CD4-positive, alpha-beta T cell treated with Interleukin-12 subunit alpha and Interleukin-12 subunit beta, for 1 hour (primary cell): ENCODE data around the gene DBNDD1.
"Not testable (repeated sequence)": the region's sequence is repeated elsewhere in the genome, so short reads cannot be mapped to it uniquely, and the experiment has no call there.

Source experiments
- DNase-seq: peaks from one replicate; pipeline ENCODE4 v3.0.0-alpha.2; 2020

Gene DBNDD1, protein sequence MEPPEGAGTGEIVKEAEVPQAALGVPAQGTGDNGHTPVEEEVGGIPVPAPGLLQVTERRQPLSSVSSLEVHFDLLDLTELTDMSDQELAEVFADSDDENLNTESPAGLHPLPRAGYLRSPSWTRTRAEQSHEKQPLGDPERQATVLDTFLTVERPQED

DNA sequence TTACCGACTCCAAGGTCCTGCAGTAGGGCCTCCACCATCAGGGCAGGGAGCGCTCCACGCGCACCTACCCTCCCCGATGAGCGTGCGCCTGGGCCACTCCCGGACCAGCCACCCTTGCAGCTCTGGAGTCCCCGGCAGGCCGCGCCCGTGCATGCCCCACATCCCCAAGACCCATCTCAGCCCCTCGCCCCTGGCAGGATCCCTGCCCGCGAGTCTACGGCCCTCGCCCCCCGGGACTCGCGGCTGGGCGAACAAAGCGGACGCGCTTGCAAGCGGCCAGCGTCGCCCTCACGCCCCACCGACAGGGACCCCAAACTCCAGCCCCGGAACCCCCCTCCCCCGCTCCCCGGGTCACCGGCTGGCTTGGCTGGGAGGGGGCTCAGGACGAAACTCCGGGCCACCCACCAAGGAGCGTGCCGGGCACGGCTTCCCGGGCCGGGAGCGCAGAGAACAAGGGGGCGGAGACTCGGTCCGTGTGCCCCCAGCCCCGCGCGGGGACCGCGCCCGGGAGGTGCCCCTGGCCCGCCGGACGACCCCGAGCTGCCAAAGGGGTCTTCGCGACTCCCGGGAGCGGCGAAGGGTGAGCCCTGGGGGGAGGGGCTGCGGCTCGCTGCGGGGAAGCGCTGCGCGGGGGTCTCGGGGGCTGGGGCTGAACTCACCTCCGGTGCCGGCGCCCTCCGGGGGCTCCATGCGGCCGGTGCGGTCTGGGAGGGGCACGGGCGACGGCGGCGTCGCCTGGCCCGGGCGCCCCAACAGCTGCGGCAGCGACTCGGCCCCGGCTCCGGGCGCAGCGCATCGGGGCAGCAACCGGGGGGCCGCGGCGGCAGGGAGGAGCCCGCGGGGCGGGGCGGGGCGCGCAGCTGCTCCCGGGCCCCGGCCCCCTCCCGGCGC is at the start of gene DBNDD1:
DBNDD1 (minus strand) TSS at position 805 of the 891 bp plus-strand sequence; CDS start at position 690, 115 bp downstream.
- no peak for DNase-seq

DNA sequence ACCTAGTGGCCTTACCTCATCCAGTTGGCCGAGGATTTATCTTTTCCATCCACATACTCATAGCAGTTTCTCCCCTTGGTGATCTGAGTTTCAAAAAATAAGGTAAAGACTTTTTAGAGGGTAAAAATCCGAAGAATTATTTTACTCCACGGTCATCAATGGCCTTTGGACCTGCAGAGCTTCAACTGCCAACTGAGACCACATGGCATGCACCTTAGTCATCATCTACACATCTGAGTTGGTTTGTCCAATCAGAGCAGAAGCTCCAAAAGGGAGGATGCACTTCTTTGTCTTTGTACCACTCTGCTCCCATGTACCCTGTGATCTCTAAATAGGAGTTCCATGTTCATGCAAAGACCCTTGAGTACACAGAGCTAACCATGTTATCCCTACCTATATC is 42.2 kb upstream of the DBNDD1 start:
- no peak for DNase-seq

DNA sequence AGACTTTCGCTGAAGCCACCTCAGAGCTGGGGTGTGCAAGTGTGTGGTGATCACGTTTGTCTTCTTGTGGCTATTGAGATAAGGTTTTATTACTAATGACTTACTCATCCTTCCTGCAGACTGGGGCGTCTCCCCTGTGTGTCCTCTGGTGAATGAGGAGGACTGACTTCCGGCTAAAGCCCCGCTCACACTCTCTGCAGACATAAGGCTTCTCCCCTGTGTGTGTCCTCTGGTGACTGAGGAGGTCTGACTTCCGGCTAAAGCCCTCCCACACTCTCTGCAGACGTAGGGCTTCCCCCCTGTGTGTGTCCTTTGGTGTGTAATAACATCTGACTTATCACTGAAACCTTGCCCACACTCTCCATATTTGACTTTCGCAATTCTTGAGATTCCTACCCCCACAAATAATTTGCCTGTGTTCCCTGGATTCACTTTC is 38.5 kb upstream of the DBNDD1 start:
- no peak for DNase-seq

DNA sequence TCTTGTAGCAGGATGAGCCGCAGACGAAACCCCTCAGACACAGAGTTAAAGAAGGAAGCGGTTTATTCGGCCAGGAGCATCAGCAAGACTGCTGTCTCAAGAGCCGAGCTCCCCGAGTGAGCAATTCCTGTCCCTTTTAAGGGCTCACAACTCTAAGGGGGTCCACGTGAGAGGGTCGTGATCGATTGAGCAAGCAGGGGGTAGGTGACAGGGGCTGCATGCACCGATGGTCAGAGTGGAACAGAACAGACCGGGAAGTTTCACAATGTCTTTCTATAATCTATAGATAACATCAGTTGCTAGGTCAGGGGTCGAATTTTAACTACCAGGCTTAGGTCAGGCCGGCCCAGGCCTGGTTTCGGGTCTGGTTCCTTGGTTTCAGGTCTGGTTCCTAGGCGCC is 37.3 kb upstream of the DBNDD1 start:
- not testable (repeated sequence) for DNase-seq

DNA sequence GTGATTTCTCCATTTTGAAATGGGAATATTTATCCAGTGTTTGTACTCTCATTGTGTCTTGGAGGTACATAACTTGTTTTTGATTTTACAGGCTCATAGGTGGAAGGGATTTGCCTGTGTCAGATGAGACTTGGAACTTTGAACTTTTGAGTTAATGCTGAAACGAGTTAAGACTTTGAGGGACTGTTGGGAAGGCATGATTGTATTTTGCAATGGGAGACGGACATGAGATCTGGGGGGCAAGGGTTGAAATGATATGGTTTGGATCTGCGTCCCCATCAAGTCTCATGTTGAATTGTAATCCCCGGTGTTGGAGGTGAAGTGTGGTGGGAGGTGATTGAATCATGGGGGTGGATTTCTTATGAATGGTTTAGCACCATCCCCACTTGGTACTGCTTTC is 36.1 kb upstream of the DBNDD1 start:
- no peak for DNase-seq

DNA sequence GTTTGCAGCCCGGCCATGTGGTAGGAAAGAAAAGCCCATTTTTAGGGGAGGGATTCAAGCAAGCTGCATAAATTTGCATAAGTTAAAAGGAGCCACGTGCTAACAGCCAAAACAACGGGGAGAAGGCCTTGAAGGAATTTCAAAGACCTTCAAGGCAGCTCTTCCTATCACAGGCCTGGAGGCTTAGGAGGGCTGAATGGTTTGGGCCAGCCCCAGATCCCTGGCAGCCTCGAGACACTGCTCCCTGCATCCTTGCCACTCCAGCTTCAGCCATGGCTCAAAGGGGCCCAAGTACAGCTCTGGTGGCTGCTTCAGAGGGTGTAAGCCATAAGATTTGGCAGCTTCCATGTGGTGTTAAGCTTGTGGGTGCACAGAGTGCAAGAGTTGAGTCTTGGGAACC is 35.3 kb upstream of the DBNDD1 start:
- DNase-seq = no peak

DNA sequence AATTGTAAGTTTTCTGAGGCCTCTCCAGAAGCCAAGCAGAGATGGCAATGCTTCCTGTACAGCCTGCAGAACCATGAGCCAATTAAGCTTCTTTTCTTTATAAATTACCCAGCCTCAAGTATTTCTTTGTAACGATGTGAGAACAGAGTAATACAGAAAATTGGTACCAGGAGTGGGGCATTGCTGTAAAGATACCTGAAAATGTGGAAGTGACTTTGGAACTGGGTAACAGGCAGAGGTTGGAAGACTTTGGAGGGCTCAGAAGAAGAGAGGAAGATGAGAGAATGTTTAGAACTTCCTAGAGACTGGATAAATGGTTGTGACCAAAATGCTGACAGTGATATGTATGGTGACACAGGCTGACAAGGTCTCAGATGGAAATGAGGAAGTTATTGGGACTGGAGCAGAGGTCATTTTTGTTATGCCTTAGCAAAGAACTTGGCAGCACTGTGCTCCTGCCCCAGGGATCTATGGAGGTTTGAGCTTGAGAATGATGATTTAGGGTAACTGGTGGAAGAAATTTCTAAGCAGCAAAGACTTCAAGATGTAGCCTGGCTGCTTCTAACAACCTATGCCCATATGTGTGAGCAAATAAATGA is 34.7 kb upstream of the DBNDD1 start:
- no peak for DNase-seq

DNA sequence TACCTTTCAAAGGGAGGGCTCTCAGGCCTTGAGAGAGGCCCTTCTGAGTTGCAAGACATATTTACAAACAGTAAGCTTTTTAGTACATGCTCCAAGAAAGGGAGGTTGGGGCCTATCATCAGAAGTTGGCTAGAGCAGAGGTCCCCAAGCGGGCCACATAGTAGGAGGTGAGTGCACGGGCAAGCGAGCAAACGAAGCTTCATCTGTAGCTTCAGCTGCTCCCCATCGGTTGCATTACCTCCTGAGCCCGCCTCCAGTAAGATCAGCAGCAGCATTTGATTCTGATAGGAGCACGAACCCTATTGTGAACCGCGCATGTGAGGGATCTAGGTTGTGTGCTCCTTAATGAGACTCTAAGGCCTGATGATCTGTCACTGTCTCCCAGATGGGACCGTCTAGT is 31.7 kb upstream of the DBNDD1 start:
- DNase-seq = no peak

DNA sequence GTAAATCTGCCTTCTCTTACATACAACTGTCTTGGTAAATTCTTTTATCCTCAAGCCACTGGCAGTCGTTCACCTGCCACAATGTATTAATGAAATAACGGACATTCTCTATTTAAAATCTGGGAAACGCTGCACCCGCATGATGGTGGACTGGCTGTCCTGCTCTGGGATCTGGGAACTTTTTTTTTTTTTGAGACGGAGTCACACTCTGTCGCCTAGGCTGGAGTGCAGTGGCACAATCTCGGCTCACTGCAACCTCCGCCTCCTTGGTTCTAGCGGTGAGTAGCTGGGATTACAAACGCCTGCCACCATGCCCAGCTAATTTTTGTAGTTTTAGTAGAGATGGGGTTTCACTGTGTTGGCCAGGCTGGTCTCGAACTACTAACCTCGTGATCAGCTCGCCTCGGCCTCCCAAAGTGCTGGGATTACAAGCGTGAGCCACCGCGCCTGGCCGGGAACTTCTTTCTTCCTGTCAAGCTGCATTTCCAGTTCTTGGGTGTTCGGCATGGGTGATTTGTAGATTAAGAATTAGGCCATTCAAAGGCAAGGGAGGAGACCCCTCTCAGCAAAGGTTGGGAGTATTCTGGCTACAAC is 29.6 kb upstream of the DBNDD1 start:
- DNase-seq = no peak

DNA sequence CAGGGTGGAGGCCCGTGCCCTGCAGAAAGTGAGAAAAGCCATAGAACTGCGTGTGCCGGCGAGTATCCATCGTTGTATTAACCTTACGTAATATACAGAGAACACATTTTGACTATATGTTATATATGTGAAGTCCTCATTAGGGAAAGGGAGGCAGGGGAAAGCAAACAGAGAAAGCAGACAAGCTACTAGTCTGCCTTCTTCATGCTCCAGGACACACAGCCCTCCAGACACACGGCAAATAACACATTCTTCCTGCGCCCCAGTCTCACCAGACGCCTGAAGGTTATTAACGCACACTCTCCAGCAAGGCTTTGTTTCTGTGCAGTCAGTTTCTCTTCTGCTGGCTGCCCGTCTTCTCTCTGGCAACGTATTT is 29.1 kb upstream of the DBNDD1 start:
- no peak for DNase-seq

DNA sequence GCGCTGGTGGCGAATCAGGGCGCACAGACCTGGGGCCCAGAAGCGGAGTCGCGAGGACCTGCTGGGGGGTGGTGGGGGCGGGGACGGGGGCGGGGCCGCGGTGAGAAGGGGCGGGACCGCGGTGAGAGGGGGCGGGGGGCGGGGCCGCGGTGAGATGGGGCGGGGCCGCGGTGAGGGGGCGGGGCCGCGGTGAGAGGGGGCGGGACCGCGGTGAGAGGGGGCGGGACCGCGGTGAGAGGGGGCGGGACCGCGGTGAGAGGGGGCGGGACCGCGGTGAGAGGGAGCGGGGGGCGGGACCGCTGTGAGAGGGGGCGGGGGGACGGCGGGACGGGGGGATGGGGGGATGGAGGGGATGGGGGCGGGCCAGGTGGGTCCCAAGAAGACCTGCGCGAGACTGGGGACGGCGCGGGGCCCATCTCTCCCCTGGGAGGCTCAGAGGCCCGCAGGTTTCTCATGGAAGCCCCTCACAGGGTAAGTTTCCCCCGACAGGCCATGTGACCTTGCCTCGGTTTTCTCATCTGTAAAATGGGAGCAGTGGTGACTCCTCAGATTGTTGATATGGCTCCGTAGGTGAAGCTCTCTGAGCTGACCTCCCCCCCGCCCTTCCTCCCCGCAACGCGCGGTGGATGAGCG is 28.6 kb upstream of the DBNDD1 start:
- DNase-seq = no peak

DNA sequence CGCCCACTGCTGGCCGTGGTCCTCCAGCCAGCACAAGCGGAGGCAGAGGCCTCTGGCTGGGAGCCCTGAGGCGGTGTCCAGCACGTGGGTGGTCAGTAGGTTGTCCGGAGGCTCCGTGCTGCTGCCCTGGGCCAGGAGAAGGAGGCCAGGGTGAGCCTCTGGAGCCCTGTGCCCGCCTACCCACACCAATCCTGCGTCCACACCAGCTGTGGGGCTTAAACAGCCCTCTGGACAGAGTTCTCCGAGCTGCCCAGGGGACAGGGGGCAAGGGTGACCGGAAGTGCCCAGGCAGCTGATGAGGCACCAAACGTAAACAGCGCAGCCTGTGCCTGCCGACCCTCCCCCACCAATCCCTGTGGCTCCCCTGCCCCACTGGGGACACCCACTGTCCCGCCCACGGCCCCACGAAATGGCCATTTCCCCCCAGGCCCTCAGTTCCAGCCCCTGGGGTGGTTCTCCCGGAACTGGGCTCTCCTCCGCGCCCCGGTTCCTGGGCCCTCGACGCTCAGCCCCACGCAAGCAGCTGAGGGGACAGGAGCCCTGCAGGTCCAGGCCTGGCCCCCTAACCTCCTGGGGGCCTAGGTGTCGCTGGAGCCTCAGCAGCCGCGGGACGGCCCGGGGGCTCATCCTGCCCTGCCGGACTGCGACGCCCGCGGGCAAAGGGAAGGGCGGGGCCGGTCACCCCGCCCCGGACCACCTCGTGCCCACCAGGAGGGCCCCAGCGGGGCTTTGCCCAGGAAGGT is 27.9 kb upstream of the DBNDD1 start:
- DNase-seq = no peak

DNA sequence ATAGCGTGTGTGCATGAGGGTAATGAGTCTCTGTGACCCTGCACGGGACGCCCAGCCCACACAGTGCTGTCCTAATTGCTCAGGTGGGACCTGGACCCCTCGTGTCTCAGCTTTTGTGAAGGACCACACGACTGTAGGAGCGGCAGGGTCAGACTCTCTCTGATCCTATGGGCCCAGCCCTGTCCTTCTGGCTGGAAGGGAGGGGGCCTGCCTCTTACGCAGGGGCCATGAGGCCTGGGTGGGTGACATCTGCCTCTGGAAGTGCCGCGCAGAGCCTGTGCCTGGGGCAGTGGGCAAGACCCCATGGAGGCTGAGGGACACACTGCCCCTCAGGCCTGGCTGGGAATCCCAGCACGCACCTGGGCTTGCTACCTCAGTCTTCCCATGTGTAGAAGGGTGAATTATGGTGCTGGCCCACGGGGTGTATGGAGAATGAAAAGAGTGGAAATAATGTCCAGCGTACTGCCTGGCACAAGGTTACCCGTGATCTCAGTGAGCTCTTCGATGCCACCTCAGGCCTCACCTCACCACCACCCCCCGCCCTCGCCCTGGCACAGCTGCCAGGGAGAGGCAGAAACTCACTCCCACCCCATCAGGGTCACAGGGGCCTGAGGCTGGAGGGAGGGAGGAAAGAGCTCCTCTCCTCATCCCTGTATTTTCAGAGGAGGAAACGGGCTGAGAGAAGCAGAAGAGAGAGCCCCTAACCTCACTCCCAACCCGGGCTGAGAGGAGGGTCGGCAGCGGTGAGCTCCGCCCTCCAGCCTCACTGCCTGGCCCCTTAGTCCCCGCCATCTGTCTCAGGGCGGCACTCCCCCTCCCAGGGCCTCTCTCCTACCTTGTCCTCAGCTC is 27.1 kb upstream of the DBNDD1 start:
- DNase-seq = no peak

DNA sequence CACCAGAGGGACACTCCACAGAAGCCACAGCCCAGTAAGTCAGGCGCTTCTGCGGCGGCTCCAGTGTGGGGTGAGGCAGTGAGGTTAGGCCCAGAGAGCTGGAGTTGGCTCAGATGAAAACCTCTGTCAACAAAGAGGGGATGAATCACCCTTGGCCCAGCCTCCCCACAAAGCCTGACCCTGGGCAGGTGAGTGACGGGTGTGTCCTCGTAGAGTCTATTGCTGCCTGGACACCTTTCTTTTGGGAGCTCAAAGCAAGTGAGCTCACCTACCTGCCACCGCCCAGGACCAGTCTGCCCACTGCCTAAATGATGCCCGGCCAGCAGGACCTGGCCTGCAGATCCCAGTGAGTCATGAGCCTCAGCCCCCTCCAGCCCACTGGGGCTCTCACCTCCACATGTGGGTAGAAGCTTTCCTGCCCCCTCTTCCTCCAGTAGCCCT is 24.9 kb upstream of the DBNDD1 start:
- no peak for DNase-seq

DNA sequence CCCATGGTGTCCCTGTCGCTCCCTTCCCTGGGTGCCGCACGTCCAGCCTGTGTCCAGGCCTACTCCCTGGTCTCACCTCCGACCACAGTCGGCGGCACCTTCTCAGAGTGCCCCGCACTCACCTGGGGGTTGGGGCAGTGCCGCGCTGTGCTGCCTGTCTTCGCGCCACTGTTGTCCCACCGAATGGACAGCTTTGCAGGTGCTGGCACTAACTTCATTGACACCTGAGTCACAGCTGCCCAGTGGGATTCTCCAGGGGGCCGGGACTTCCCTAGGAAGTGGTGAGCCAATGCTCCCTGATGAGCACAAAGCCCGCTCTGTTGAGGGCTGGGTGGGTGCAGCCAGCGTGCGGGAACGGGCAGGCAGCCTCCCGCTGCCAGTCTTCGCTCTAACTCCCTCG is 24.3 kb upstream of the DBNDD1 start:
- no peak for DNase-seq

DNA sequence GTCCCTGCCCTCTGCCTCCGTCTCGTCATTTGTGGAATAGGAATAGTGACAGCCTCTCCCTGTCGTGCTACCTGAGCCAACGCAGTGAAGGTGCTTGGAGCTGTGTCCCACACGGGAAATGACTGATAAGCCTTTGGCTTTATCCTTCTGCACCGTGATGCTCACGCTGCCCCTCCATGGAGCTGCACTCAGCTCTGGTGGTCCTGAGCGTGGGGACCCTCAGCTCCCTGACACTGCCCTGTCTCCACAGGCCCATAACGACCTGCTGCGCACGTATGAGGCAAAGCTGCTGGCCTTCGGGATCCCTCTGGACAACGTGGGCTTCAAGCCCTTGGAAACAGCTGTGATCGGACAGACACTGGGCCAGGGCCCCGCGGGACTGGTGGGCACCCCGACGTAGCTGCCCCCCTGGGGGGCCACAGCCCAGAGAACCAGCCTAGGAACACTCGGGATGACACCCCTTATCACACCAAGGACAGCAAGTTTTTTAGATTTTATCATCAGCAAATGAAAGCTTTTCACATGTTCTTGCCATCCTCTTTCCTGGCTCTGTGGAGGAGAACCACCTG is 23.8 kb upstream of the DBNDD1 start:
- DNase-seq = no peak

DNA sequence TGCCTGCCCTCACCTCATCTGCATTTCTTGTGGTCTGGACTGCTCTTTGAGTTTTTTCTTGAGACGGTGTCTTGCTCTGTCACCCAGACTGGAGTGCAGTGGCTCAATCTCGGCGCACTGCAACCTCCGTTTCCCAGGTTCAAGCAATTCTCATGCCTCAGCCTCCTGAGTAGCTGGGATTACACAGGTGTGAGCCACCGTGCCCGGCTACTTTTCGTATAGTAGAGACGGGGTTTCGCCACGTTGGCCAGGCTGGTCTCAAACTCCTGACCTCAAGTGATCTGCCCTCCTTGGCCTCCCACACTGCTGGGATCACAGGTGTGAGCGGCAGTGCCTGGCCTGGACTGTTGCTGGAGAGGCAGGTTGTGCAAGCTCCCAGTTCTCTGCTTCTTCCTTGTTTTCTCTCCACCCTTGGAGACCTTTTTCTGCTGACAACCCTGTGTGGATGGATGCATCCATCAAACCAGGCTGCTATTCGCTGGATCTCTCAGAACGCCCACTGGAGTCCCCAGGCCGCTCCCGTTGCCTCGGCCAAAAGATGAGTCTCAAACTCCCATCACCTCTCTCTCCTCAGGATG is 22.7 kb upstream of the DBNDD1 start:
- no peak for DNase-seq

DNA sequence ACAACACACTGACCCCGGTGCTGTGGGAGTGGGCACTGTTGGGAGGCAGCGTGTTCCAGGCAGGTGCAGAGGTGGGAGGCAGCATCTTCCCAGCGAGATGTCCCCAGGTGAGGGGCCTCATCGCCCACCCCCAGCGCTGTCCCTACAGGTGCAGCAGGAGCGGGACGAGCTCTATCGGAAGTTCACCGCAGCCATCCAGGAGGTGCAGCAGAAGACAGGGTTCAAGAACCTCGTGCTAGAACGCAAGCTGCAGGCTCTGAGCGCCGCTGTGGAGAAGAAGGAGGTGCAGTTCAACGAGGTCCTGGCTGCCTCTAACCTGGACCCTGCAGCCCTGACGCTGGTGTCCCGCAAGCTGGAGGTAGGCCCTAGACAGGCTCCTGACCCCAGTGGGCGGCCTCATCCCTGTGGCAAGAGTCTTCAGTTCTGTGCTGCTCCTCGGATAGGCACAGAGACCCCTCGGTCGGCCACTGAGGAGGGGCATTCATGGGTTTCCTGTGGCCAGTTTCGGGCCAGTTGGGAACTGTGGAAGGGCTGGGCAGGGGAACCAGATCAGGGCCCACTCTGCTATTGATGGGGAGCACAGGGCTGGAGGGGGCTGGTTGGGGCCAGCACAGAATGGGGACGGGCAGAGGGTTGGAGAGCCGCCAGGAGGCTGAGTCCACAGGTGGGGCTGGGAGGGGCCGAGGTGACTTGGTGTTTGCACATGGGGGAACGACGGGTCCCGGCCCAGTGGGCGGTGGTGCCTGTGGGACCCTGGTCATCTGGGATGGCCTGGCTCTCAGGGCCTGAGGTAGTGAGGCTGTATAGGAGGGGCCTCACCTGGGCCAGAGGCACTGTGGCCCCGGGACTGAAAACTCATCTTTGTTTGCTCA is 21.1 kb upstream of the DBNDD1 start:
- no peak for DNase-seq

DNA sequence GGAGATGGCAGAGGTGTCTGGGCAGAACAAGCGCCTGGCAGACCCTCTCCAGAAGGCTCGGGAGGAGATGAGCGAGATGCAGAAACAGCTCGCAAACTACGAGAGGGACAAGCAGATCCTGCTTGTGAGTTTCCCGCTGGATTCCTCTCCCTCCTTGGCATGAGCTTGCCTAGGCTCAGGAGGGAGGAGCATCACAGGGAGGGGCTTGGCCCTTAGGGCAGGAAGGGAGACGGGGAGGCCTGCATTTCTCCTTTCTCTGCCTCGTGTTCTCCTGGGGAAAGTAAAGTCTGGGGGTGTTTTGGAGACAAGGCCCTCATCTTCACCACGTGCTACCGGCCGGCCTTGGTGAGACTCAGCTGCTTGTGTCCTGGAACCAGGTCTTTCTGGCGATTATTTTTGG is 18.0 kb upstream of the DBNDD1 start:
- DNase-seq = no peak

DNA sequence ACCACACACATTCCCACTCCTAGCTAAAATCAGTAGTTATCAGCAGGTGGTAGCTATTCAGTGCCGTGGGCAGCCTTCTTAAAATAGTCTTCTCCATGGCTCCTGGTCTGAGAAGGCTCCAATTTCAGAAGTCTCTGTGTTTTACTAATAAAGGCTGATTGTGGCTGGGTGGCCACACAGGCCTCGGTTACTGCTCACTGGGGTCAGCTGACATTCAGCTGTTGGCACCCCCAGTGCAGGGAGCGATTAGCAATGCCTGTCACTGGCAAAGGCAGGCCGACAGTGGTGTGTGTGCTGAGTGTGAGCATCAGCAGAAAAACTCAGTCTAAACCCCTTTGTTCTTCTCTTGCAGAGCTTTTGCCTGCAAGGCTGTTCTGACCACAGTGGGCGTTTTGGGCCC is 16.6 kb upstream of the DBNDD1 start:
- DNase-seq = no peak
